ENCODE data around the gene SULT2B1. TPM values are rescaled to one million over a fixed set of nuclear protein-coding genes. Genes with fewer than 3 reads are reported as not detected.

Gene SULT2B1
- not detected for total RNA-seq

GRCh38 chr19:48551437-48552302, at the start of gene SULT2B1:
TSS of gene SULT2B1 (plus strand) at chr19:48552172. CDS start at chr19:48552253, 81 bp downstream.
- Mint-ChIP-seq H3K36me3 (no peaks in the 10 kb centered on the region), H3K27ac (no peak within 1 kb of the TSS), H3K4me3 (no peak within 1 kb of the TSS), H3K9me3 (no peaks in the 10 kb centered on the region), H3K27me3 (peaks cover 3% of the 10 kb centered on the region), H3K4me1 (no peaks in the 10 kb centered on the region)
- no peak for DNase-seq

DNA sequence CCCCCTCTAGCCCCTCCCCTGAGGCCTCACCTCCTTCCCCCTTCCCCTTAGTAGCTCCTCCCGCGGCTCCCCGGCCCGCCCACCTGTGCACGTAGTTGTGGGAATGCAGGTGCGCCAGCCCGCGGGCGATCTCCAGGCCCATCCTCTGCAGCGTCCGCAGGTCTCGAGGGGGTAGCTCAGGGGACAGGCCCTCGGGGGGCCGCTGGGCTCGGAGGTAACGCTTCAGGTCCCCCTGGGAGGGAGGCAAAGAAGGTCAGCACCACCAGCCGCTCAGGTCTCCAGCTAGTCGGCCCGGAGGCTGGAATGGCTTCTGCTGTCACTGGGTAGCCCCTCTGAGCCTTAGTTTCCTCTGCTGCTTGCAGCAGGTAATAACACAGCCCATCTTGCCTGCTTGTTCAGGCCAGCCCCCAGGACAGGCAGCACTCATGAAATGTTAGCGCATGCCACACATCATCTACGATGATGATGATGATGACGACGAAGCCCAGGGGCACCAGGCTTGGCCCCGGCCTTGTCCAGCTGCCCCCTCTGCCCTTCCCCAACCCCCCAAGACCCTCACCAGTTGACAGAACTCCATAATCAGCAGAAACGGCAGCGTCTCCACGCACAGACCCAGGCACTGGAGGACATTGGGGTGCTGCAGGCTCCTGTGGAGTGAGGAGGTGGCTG, 49.5 kb upstream of the SULT2B1 start:
- peaks cover 4% of the 10 kb centered on the region for H3K27me3 Mint-ChIP-seq
- peaks cover 11% of the 10 kb centered on the region for H3K4me1 Mint-ChIP-seq
- no peak for DNase-seq
- H3K27ac Mint-ChIP-seq, result no peak overlapping the region
- no peak overlapping the region for H3K4me3 Mint-ChIP-seq
- no peaks in the 10 kb centered on the region for H3K36me3 Mint-ChIP-seq
- H3K9me3 Mint-ChIP-seq, result no peaks in the 10 kb centered on the region

DNA sequence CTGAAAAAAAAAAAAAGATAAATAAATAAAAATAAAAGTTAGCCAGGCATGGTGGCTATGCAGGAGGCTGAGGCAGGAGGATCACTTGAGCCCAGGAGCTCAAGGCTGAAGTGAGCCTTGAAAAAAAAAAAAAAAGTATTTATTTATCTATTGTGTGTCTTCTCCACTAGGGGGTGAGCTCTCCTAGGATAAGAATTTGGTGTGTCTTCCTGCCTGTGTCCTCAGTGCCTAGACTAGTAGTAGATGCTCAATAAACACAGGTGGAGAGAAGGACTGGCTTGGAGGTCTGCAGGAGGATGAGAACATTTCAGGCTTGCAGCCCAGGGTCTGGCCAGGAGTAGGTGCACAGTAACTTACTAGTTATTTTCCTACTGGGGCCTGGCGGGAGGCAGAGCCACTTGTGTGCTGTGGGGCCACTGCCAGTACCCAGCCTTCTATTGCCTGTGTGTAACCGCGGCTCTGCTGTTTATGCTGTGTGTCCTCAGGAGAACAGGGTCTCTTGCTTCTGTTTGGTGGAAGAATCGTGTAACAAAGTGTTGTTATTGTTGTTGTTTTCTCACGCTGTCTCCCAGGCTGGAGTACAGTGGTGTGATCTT, 45.7 kb upstream of the SULT2B1 start:
- Mint-ChIP-seq H3K4me3 (no peak overlapping the region), H3K36me3 (no peaks in the 10 kb centered on the region), H3K4me1 (peaks cover 15% of the 10 kb centered on the region), H3K9me3 (no peaks in the 10 kb centered on the region), H3K27ac (no peak overlapping the region), H3K27me3 (no peaks in the 10 kb centered on the region)
- DNase-seq, result no peak

DNA sequence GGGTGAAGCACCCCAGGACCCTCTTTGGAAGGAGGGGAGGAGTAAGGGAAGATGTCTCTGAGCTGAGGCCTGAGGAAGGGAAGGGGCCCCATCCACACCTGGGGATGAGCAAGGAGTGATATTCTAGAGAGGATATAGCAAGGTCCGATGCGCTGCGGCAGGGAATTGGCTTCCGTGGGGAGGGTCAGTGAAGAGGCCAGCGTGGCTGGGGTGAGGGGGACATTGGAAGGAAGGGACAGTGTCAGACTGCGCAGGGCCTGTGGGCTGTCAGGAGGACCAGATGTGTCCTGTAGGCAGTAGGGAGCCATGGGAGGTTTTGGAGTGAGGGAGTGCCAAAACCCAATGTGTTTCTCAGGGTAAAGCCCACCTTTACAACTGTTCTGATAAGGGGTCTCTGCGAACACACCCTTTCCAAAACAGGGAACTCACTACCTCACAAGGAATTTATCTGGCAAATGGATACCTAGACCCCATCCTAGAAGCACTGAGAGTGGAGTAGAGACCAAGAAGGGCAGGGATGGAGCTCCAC, 44.0 kb upstream of the SULT2B1 start:
- Mint-ChIP-seq H3K4me1 (peaks cover 7% of the 10 kb centered on the region), H3K4me3 (no peak overlapping the region), H3K9me3 (no peaks in the 10 kb centered on the region), H3K27ac (no peak overlapping the region), H3K36me3 (no peaks in the 10 kb centered on the region), H3K27me3 (no peaks in the 10 kb centered on the region)
- no peak for DNase-seq

GRCh38 chr19:48508729-48509411, 43.1 kb upstream of the SULT2B1 start:
- Mint-ChIP-seq H3K4me3 (no peak overlapping the region), H3K27me3 (no peaks in the 10 kb centered on the region), H3K4me1 (peaks cover 8% of the 10 kb centered on the region), H3K27ac (no peak overlapping the region), H3K36me3 (no peaks in the 10 kb centered on the region), H3K9me3 (no peaks in the 10 kb centered on the region)
- DNase-seq, result no peak

DNA sequence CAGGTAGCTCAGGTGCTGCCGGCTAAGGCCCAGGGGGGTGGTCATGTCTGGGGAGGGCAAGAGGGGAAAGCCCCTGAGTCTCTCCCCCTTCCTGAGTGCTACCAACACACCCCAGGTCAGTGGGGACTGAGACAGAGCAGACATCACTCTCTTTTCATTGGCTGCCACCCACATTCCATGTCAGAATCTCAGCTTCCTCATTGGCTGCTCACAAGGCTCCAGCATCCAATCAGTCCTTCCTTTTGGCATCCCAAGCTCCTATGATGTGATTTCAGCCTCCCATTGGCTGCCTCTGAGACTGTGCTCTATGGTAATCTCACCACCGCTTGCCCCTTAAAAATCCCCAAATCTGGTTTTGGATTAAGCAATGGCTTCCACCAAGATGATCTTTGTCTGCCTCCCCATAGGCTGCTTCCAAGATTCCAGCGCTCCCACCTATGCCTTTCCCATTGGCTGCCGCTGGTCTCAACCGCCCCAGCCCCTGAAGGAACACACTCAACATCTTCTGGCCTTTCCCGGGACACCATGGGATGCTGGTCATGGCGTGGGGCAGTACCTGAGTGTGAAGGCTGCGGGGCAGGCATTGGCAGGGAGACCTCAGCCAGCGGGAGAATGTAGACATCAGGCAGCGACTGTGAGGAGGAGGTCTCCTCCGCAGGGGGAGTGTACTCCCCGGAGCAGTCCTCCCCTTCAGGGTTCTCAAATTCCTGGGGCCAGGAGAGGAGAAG, 42.3 kb upstream of the SULT2B1 start:
- Mint-ChIP-seq H3K27ac (no peak overlapping the region), H3K4me3 (no peak overlapping the region), H3K9me3 (no peaks in the 10 kb centered on the region), H3K36me3 (no peaks in the 10 kb centered on the region), H3K27me3 (no peaks in the 10 kb centered on the region), H3K4me1 (peaks cover 11% of the 10 kb centered on the region)
- no peak for DNase-seq

- Mint-ChIP-seq H3K9me3 (no peaks in the 10 kb centered on the region), H3K4me3 (peak overlapping the region; percentile 80), H3K27me3 (no peaks in the 10 kb centered on the region), H3K27ac (no peak overlapping the region), H3K36me3 (no peaks in the 10 kb centered on the region), H3K4me1 (peaks cover 11% of the 10 kb centered on the region)
- peak; percentile 73 for DNase-seq
These were observed 41.3 kb upstream of the SULT2B1 start for GRCh38 chr19:48510421-48511268.

DNA sequence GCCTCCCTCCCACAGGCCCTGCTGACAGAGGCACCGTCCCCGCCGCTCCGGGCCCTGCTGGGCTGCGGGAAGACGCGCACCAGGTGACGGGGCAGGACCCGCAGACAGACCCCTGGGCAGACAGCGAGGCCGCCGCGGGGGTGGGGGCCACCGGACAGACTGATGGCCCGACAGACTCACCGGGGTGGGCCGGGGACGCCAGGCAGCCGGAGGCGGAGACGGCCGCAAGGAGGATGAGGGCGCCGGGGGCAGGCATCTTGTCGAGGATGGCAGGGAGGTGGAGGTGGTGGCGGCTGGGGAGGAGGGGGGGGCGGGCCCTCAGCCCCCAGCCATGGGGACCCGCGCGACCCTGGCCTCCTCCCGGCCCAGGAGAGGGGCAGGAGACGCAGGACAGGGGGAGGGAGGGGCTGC, 40.6 kb upstream of the SULT2B1 start:
- H3K27me3 Mint-ChIP-seq, result no peaks in the 10 kb centered on the region
- H3K36me3 Mint-ChIP-seq, result no peaks in the 10 kb centered on the region
- no peaks in the 10 kb centered on the region for H3K9me3 Mint-ChIP-seq
- H3K27ac Mint-ChIP-seq, result no peak overlapping the region
- peaks cover 11% of the 10 kb centered on the region for H3K4me1 Mint-ChIP-seq
- H3K4me3 Mint-ChIP-seq, result peak overlapping the region; percentile 80
- peak; percentile 35 for DNase-seq

- peak within 1 kb of the TSS; percentile 80 for H3K4me3 Mint-ChIP-seq
- H3K36me3 Mint-ChIP-seq, result no peaks in the 10 kb centered on the region
- DNase-seq, result peak; percentile 79
- H3K27ac Mint-ChIP-seq, result no peak within 1 kb of the TSS
- no peaks in the 10 kb centered on the region for H3K27me3 Mint-ChIP-seq
- H3K9me3 Mint-ChIP-seq, result no peaks in the 10 kb centered on the region
- H3K4me1 Mint-ChIP-seq, result peaks cover 11% of the 10 kb centered on the region
These were observed 40.0 kb upstream of the SULT2B1 start, which contains the start of gene LMTK3 for GRCh38 chr19:48511800-48512503. TSS of gene LMTK3 (minus strand) at chr19:48511835. CDS start at chr19:48511576, 259 bp downstream.

GRCh38 chr19:48512504-48513288, 39.3 kb upstream of the SULT2B1 start:
- H3K4me1 Mint-ChIP-seq, result peaks cover 11% of the 10 kb centered on the region

GRCh38 chr19:48513289-48514122, 38.5 kb upstream of the SULT2B1 start:
- H3K27me3 Mint-ChIP-seq, result no peaks in the 10 kb centered on the region
- H3K27ac Mint-ChIP-seq, result no peak overlapping the region
- H3K9me3 Mint-ChIP-seq, result no peaks in the 10 kb centered on the region
- peak; percentile 77 for DNase-seq
- peaks cover 11% of the 10 kb centered on the region for H3K4me1 Mint-ChIP-seq
- no peaks in the 10 kb centered on the region for H3K36me3 Mint-ChIP-seq
- no peak overlapping the region for H3K4me3 Mint-ChIP-seq

More at GRCh38 chr19:48512504-48513288, 39.3 kb upstream of the SULT2B1 start:
- Mint-ChIP-seq H3K9me3 (no peaks in the 10 kb centered on the region), H3K27ac (no peak overlapping the region), H3K27me3 (no peaks in the 10 kb centered on the region), H3K4me3 (no peak overlapping the region), H3K36me3 (no peaks in the 10 kb centered on the region)
- no peak for DNase-seq

DNA sequence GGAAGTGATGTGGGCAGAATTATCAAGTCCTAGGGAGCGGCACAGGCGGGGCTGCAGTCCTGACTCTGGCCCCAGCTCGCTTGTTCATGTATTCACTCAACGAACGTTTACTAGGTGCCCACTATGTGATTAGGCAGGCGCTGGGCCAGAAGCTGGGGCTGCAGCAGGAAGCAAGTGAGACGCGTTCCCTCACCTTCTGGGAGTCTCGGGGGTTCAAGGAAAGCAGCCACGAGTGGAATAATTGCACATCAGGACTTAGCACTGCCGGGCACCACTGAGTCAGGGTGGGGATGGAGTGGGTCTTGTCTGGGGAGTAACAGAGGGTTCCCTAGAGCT, 37.9 kb upstream of the SULT2B1 start:
- no peak overlapping the region for H3K27ac Mint-ChIP-seq
- H3K27me3 Mint-ChIP-seq, result no peaks in the 10 kb centered on the region
- DNase-seq, result no peak
- H3K4me3 Mint-ChIP-seq, result no peak overlapping the region
- no peaks in the 10 kb centered on the region for H3K9me3 Mint-ChIP-seq
- peaks cover 11% of the 10 kb centered on the region for H3K4me1 Mint-ChIP-seq
- no peaks in the 10 kb centered on the region for H3K36me3 Mint-ChIP-seq

Measured in activated naive CD8-positive, alpha-beta T cell treated with anti-CD3 and anti-CD28 coated beads for 36 hours (primary cell).